Right atrium auricular region (tissue), 2 donors: ENCODE results near the gene ITFG1. TPM values are rescaled to one million over a fixed set of nuclear protein-coding genes. Genes with fewer than 3 reads are reported as not detected.

Experiments used
- DNase-seq: peaks from one replicate; pipeline ENCODE4 v3.0.0-alpha.2; 2019; ENCODE audit warnings: low spot score
- H3K27ac ChIP-seq, 2 donors: fragments of 200-600 bp; sonication (generic); 1 replicate in 1 of 2; 2 replicates in 1 of 2; pipeline ENCODE4 v1.5.1; 2016 to 2019
- H3K27me3 ChIP-seq, 2 donors: fragments of 200-600 bp; sonication (generic); one replicate each; pipeline versions ENCODE4 v1.5.1 to v1.6.0; 2017 to 2019
- H3K36me3 ChIP-seq: fragments of 200-600 bp; sonication (generic); one replicate; pipeline ENCODE4 v1.5.1; 2016
- H3K4me1 ChIP-seq, 2 donors: fragments of 200-600 bp; sonication (generic); one replicate each; pipeline versions ENCODE4 v1.5.1 to v1.6.0; 2017 to 2019
- H3K4me3 ChIP-seq, 2 donors: fragments of 200-600 bp; sonication (generic); 1 replicate in 1 of 2; 2 replicates in 1 of 2; pipeline ENCODE4 v1.5.1; 2017 to 2019; ENCODE audit warnings: mild to moderate bottlenecking in 1 of 2, moderate library complexity in 1 of 2
- H3K9me3 ChIP-seq, 2 donors: fragments of 200-600 bp; sonication (generic); one replicate each; pipeline ENCODE4 v1.5.1; 2019
- CTCF ChIP-seq, 2 donors: fragments of 200-600 bp; sonication (generic); IDR thresholded peaks; one replicate each; pipeline ENCODE4 v1.5.1; 2019; ENCODE audit warnings: antibody characterized with exemption in 2 of 2
- total RNA-seq, 2 donors: library from RNA; depleted of rRNA; stranded (reverse); fragments of >200 nt; gene quantifications; one replicate each; pipeline ENCODE4 v1.1.0, GENCODE V29; 2016

ITFG1 gene
- total RNA-seq, 2 donors from 2014 or later = 40.3 to 79.6 TPM

- TF ChIP-seq CTCF (IDR thresholded peaks at IDR 0.05) = no peak
- Histone ChIP-seq H3K36me3 (no peaks in the 10 kb centered on the region), H3K27ac (no peak overlapping the region), H3K27me3 (no peaks in the 10 kb centered on the region), H3K4me1 (no peaks in the 10 kb centered on the region), H3K9me3 (no peaks in the 10 kb centered on the region), H3K4me3 (no peak overlapping the region)
- DNase-seq = no peak
These were observed 143.2 kb downstream of the ITFG1 start for GRCh38 chr16:47317465-47318240.

GRCh38 chr16:47316442-47317015, 144.3 kb downstream of the ITFG1 start:
- no peak for DNase-seq
- Histone ChIP-seq H3K4me3 (no peak overlapping the region), H3K27me3 (no peaks in the 10 kb centered on the region), H3K4me1 (no peaks in the 10 kb centered on the region), H3K9me3 (no peaks in the 10 kb centered on the region), H3K36me3 (no peaks in the 10 kb centered on the region), H3K27ac (no peak overlapping the region)
- TF ChIP-seq CTCF (IDR thresholded peaks at IDR 0.05) = no peak

- Histone ChIP-seq H3K27me3 (no peaks in the 10 kb centered on the region), H3K4me1 (peaks cover 0 to 5% of the 10 kb centered on the region in 2 donors), H3K9me3 (no peaks in the 10 kb centered on the region), H3K36me3 (no peaks in the 10 kb centered on the region), H3K4me3 (no peak overlapping the region), H3K27ac (no peak overlapping the region)
- TF ChIP-seq CTCF (IDR thresholded peaks at IDR 0.05) = no peak
- DNase-seq = no peak
These were observed 148.9 kb downstream of the ITFG1 start for GRCh38 chr16:47311738-47312505.

- H3K36me3 ChIP-seq = no peaks in the 10 kb centered on the region
- DNase-seq = no peak
- TF ChIP-seq CTCF (IDR thresholded peaks at IDR 0.05) = no peak
- H3K4me3 ChIP-seq = no peak overlapping the region
- no peaks in the 10 kb centered on the region for H3K9me3 ChIP-seq
- H3K4me1 ChIP-seq = peaks cover 0 to 5% of the 10 kb centered on the region in 2 donors
- no peak overlapping the region for H3K27ac ChIP-seq
- H3K27me3 ChIP-seq = no peaks in the 10 kb centered on the region
These were observed 150.1 kb downstream of the ITFG1 start for GRCh38 chr16:47310792-47311211.

- Histone ChIP-seq H3K27me3 (no peaks in the 10 kb centered on the region), H3K36me3 (no peaks in the 10 kb centered on the region), H3K4me1 (peaks cover 0 to 5% of the 10 kb centered on the region in 2 donors), H3K4me3 (no peak overlapping the region), H3K27ac (no peak overlapping the region), H3K9me3 (no peaks in the 10 kb centered on the region)
- TF ChIP-seq CTCF (IDR thresholded peaks at IDR 0.05) = no peak
- no peak for DNase-seq
These were observed 151.1 kb downstream of the ITFG1 start for GRCh38 chr16:47309581-47310312.
